ENCODE results near the gene TINAGL1.

The TINAGL1 gene

GRCh38 chr1:31576201-31576669, at the start of gene TINAGL1:
TINAGL1 (plus strand) TSS chr1:31576515; CDS start chr1:31577149, 634 bp downstream.
- no peak for DNase-seq

- no peak for DNase-seq
Measured at GRCh38 chr1:31529999-31530684, 46.2 kb upstream of the TINAGL1 start.

GRCh38 chr1:31531177-31531999, 44.9 kb upstream of the TINAGL1 start:
- peak; percentile 54 for DNase-seq

GRCh38 chr1:31532173-31532572, 44.1 kb upstream of the TINAGL1 start:
- DNase-seq = no peak

- DNase-seq = no peak
Measured at GRCh38 chr1:31535561-31535960, 40.8 kb upstream of the TINAGL1 start.

- no peak for DNase-seq
Measured at GRCh38 chr1:31539329-31539728, 37.0 kb upstream of the TINAGL1 start.

GRCh38 chr1:31541194-31541593, 35.1 kb upstream of the TINAGL1 start:
- no peak for DNase-seq

GRCh38 chr1:31545927-31546540, 30.3 kb upstream of the TINAGL1 start:
- no peak for DNase-seq

- no peak for DNase-seq
Measured at GRCh38 chr1:31548534-31548906, 27.8 kb upstream of the TINAGL1 start.

GRCh38 chr1:31548907-31549808, 27.2 kb upstream of the TINAGL1 start:
- DNase-seq = peak; percentile 67

GRCh38 chr1:31549809-31550620, 26.3 kb upstream of the TINAGL1 start:
- no peak for DNase-seq

- no peak for DNase-seq
Measured at GRCh38 chr1:31551208-31551607, 25.1 kb upstream of the TINAGL1 start.

- no peak for DNase-seq
Measured at GRCh38 chr1:31552489-31552888, 23.8 kb upstream of the TINAGL1 start.

GRCh38 chr1:31556481-31557006, 19.8 kb upstream of the TINAGL1 start:
- no peak for DNase-seq

- no peak for DNase-seq
Measured at GRCh38 chr1:31559715-31560114, 16.6 kb upstream of the TINAGL1 start.

- DNase-seq = no peak
Measured at GRCh38 chr1:31560394-31560793, 15.9 kb upstream of the TINAGL1 start.

GRCh38 chr1:31562707-31563360, 13.5 kb upstream of the TINAGL1 start:
- peak; percentile 33 for DNase-seq

GRCh38 chr1:31564606-31564989, 11.7 kb upstream of the TINAGL1 start:
- DNase-seq = no peak

- no peak for DNase-seq
Measured at GRCh38 chr1:31567956-31568570, 8.3 kb upstream of the TINAGL1 start.

GRCh38 chr1:31568895-31569595, 7.3 kb upstream of the TINAGL1 start:
- no peak for DNase-seq

Data from HCEC 1CT (cell line).